IPS-NIHi7 (cell line): ENCODE data around the gene CRLF3.
"Not testable (repeated sequence)": the region's sequence is repeated elsewhere in the genome, so short reads cannot be mapped to it uniquely, and the experiment has no call there.

Source experiments
- DNase-seq: peaks from one replicate; pipeline ENCODE4 v3.0.0; 2012; ENCODE audit warnings: mixed read lengths; ENCODE audit errors: extremely low spot score

The CRLF3 gene

GRCh38 chr17:30814236-30814635 lies 10.3 kb downstream of the CRLF3 start:
- not testable (repeated sequence) for DNase-seq

GRCh38 chr17:30812218-30813177 lies 12.0 kb downstream of the CRLF3 start:
- DNase-seq = no peak

- no peak for DNase-seq
Observed at GRCh38 chr17:30809867-30810266, 14.6 kb downstream of the CRLF3 start.

DNA sequence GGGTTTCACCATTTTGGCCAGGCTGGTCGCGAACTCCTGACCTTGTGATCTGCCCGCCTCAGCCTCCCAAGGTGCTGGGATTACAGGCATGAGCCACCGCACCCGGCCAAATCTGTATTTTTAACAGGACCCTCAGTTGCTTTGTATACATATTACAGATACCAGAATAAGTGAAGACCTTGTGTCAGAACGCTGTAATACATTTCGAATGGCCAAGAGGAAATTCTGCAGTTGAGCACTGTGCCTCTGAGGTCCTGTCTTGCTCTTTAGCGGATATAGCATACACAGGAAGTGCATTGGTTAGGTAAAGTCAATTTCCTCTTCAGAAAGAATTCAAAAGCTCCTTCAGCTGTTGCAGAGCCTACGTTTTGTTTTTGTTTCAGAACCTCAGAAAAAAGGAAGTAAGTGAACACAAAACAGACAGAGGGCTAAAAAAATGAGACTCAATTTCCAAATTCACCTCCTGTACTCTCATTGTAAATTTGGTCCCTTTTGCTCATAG lies 15.7 kb downstream of the CRLF3 start:
- no peak for DNase-seq

DNA sequence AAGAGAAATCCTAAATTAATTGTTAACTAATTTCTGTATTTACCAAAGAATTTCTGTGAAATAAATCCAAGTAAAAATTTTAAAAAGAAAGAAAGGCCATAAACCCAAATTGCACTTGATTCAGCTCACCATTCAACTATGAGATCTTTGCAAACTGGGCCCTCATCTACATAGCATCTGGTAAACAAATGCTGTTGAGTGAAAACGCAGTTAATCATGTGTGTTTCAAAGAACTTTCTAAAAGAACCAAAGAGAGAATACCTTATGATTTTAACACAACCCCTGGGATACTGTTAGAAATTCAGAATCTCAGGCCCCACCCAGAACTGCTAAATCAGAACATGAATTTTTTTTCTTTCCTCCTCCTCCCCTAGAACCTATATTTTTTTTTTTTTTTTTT lies 16.6 kb downstream of the CRLF3 start:
- no peak for DNase-seq

DNA sequence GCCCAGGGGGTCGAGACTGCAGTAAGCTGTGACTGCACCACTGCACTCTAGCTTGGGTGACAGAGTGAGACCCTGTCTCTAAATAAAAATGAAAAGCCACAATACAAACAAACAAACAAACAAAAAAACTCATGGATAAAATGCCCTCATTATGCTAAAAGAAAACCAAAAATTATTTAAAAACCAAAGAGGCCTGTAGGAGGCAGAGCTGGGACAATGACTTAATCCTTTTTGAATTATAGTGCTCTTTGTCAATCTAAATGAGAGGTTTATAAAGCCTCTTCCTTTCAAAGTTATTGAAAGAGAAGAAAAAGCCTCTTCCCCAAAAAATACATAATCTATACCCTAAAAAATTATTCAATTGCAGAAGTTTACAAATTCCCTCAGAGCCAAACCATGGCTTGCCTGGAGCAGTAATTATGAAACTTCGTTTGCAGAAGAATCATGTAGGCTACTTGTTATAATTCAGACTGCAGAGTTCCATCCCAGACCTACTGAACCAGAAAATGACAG lies 18.5 kb downstream of the CRLF3 start:
- DNase-seq = no peak

- DNase-seq = no peak
Observed at GRCh38 chr17:30801671-30802070, 22.8 kb downstream of the CRLF3 start.

GRCh38 chr17:30796016-30796415 lies 28.5 kb downstream of the CRLF3 start:
- DNase-seq = no peak

GRCh38 chr17:30794372-30794771 lies 30.1 kb downstream of the CRLF3 start:
- DNase-seq = no peak

GRCh38 chr17:30793282-30793977 lies 31.1 kb downstream of the CRLF3 start:
- no peak for DNase-seq

DNA sequence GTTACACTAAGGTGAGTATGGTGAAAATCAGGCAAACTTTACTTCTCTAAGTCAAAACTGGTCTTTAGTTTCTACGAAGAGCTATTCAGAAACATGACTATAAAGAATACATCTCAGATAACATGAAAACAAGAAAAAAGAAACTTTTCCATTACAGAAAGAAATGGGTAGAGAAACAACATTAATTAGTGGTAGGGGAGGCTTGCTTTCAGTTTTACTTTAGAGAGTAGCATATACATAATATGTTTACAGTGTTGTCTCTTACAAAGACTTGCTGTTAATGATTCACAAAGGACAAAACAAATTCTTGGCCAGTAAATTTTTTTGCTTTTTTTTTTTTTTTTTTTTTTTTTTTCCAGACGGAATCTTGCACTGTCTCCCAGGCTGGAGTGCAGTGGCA lies 34.2 kb downstream of the CRLF3 start:
- DNase-seq = no peak

DNA sequence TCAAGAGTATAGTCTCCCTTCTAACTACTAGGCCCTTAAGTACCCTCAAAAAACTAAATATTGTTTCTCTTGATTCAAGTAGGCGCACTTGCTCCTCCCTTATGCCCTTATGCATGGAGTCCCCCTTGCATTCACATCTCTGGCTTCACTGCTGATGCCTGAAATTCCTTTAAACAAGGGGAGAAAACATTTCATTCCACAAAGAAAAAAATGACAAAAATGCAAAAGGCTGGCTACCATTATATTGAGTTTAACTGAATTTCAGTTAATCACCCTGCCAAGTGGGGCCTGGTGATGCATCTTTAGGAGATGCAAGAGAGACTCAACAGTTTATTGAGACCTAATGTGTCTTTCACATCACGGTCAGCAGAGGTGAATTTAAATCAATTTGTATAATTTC lies 35.6 kb downstream of the CRLF3 start:
- DNase-seq = no peak

DNA sequence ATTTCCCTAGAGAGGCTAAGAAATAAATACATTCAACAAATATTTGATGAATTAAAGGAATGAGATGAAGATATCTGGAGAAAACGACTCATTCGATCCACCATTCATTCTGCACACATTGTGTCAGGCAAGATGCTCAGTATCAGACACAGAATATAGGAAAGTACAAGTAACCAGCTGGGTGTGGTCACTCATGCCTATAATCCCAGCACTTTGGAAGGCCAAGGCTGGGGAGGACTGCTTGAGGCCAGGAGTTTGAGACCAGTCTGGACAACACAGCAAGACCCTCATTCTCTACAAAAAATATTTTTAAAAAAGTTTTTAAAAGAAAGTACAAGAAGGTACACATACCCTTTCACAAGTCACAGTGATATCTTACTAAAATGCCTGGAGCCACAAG lies 42.3 kb downstream of the CRLF3 start:
- no peak for DNase-seq

- DNase-seq = no peak
Observed at GRCh38 chr17:30780343-30780742, 44.1 kb downstream of the CRLF3 start.

- not testable (repeated sequence) for DNase-seq
Observed at GRCh38 chr17:30768771-30769170, 55.7 kb downstream of the CRLF3 start.

DNA sequence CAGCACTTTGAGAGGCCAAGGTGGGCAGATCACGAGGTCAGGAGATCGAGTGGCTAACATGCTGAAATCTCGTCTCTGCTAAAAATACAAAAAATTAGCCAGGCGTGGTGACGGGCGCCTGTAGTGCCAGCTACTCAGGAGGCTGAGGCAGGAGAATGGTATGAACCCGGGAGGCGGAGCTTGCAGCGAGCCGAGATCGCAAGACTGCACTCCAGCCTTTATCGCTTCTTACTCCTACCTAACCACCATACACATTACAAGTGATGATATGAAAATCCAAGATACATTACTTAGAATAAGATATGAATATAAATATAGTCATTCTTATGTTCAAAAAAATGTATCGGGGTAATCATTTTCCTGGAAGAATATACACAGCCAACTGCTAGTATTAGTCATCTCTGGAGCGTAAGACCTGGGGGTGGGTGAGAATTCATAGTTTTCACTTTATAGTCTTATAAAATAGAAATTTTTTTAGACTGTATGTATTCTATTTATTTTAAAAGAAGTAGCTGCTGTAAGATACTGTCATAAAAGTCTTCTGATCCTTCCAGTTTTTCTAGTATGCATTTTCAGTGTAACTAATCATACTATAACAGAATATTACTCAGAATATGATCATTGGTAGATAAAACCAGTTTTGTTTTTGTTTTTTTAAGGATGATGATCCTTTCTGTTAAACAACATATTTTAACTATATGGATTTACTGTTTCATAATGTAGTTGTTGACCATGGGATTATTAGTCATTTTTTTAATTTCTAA lies 56.7 kb downstream of the CRLF3 start:
- not testable (repeated sequence) for DNase-seq

- no peak for DNase-seq
Observed at GRCh38 chr17:30761060-30761459, 63.4 kb downstream of the CRLF3 start.

- not testable (repeated sequence) for DNase-seq
Observed at GRCh38 chr17:30753291-30753690, 71.2 kb downstream of the CRLF3 start.

DNA sequence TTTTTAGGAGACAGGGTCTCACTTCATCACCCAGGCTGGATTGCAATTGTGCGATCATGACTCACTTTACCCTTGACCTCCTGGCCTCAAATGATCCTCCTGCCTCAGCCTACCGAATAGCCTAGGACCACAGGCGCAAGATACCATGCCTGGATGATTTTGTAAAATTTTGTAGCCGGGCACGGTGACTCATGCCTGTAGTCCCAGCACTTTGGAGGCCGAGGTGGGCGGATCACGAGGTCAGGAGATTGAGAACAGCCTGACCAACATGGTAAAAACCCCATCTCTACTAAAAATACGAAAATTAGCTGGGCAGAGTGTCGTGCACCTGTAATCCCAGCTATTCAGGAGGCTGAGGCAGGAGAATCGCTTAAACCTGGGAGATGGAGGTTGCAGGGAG lies 73.5 kb downstream of the CRLF3 start:
- DNase-seq = not testable (repeated sequence)

- DNase-seq = not testable (repeated sequence)
Observed at GRCh38 chr17:30747621-30748020, 76.9 kb downstream of the CRLF3 start.

DNA sequence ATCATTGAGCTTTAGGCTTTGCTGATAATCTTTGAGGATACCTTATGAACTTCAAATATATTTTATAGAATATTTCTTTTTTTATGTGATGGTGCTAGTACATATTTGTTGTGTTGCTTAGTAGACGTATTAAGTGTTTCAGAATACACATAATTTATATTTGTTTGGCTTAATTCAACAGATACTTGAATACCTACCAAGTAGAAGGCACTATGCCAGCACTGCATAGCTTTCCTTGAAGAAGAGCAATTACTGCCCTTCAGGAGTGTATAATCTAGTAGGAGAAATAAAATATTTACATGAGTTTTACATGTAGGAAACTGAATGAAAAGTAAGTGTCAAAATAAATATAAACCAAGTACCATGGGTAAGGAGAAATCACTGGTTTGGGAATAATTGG lies 81.8 kb downstream of the CRLF3 start:
- not testable (repeated sequence) for DNase-seq

DNA sequence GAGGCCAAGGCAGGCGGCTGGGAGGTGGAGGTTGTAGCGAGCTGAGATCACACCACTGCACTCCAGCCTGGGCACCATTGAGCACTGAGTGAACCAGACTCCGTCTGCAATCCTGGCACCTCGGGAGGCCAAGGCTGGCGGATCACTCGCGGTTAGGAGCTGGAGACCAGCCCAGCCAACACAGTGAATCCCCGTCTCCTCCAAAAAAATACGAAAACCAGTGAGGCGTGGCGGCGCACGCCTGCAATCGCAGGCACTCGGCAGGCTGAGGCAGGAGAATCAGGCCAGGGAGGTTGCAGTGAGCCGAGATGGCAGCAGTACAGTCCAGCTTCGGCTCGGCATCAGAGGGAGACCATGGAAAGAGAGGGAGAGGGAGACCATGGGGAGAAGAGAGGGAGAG lies 88.1 kb downstream of the CRLF3 start:
- DNase-seq = not testable (repeated sequence)
